B cell (primary cell): Measurements from ENCODE around the gene TP53AIP1. TPM values are rescaled to one million over a fixed set of nuclear protein-coding genes. Genes with fewer than 3 reads are reported as not detected.

Experiments used
- ATAC-seq: fragments of 200-7000 bp; cut with Tn5 transposase; one replicate; pipeline ENCODE4 v1.10.0; 2021; ENCODE audit warnings: low read depth, mild to moderate bottlenecking, moderate number of reproducible peaks, moderate library complexity
- CTCF ChIA-PET: fragments of 350-600 bp; sonication (Branson Sonifier 250); formaldehyde crosslinking; loops from one replicate; lab custom pipeline; 2021; ENCODE audit warnings: antibody characterized with exemption, inconsistent platforms; lab: Charles Lee
- POLR2A ChIA-PET: fragments of 350-600 bp; sonication (Branson Sonifier 250); formaldehyde crosslinking; loops from one replicate; lab custom pipeline; 2021; ENCODE audit warnings: antibody characterized with exemption; lab: Charles Lee
- DNase-seq: peaks from one replicate; pipeline ENCODE4 v3.0.0; 2013
- H2AFZ ChIP-seq: 2 replicates; pipeline ENCODE4 v1.6.1; 2012; ENCODE audit warnings: mild to moderate bottlenecking, low read depth, low read length; ENCODE audit not compliant: insufficient read depth, poor library complexity, severe bottlenecking
- H3K27ac ChIP-seq, 2 donors: 1 replicate in 1 of 2; 2 replicates in 1 of 2; pipeline ENCODE4 v1.5.1; 2012 to 2013; ENCODE audit warnings: low read length in 2 of 2, mild to moderate bottlenecking in 2 of 2, moderate library complexity in 1 of 2
- H3K27me3 ChIP-seq, 4 experiments: fragments of 200-600 bp in 1 of 4; sonication (generic) in 1 of 4; replicated peaks in 1 of 4; 1 replicate in 2 of 4; 2 replicates in 2 of 4; pipeline versions ENCODE4 v1.6.1 to v1.7.0; 2013 to 2016; ENCODE audit warnings: low read length in 3 of 4, mild to moderate bottlenecking in 2 of 4, mixed read lengths in 1 of 4, moderate library complexity in 1 of 4; ENCODE audit not compliant: insufficient read depth in 4 of 4, control insufficient read depth in 3 of 4; ENCODE audit errors: control extremely low read depth in 1 of 4
- H3K36me3 ChIP-seq, 2 experiments: replicated peaks in 1 of 2; 1 replicate in 1 of 2; 2 replicates in 1 of 2; pipeline versions ENCODE4 v1.6.1 to v1.7.1; 2013; ENCODE audit warnings: low read length in 1 of 2; ENCODE audit not compliant: insufficient read depth in 2 of 2, control insufficient read depth in 1 of 2; ENCODE audit errors: control extremely low read depth in 1 of 2, extremely low read depth in 1 of 2
- H3K4me1 ChIP-seq, 2 donors: fragments of 200-600 bp in 1 of 2; sonication (generic) in 1 of 2; 1 replicate in 1 of 2; 2 replicates in 1 of 2; pipeline versions ENCODE4 v1.5.1 to v1.6.1; 2013 to 2017; ENCODE audit warnings: low read length in 2 of 2; ENCODE audit not compliant: control insufficient read depth in 2 of 2, insufficient read depth in 2 of 2
- H3K4me2 ChIP-seq: replicated peaks from 2 replicates; pipeline ENCODE3; 2012; ENCODE audit warnings: mild to moderate bottlenecking, low read depth, low read length; ENCODE audit not compliant: poor library complexity, severe bottlenecking
- H3K4me3 ChIP-seq, 5 experiments: fragments of 200-600 bp in 1 of 5; sonication (generic) in 1 of 5; 1 replicate in 3 of 5; 2 replicates in 2 of 5; pipeline versions ENCODE4 v1.5.1 to v1.7.0; 2011 to 2016; ENCODE audit warnings: low read length in 4 of 5, mild to moderate bottlenecking in 4 of 5, low read depth in 2 of 5, control low read depth in 1 of 5, moderate library complexity in 1 of 5; ENCODE audit not compliant: insufficient read depth in 1 of 5; ENCODE audit errors: control extremely low read depth in 1 of 5, extremely low read depth in 1 of 5
- H3K79me2 ChIP-seq: fragments of 200-600 bp; sonication (generic); one replicate; pipeline ENCODE4 v1.6.0; 2016; ENCODE audit warnings: low read length; ENCODE audit not compliant: control insufficient read depth, insufficient read depth
- H3K9ac ChIP-seq: fragments of 200-600 bp; sonication (generic); 2 replicates; pipeline ENCODE4 v1.6.1; 2017; ENCODE audit warnings: mild to moderate bottlenecking, low read length, moderate library complexity
- H3K9me3 ChIP-seq, 3 donors: one replicate each; pipeline versions ENCODE4 v1.6.1 to v1.7.1; 2013; ENCODE audit warnings: low read length in 2 of 3; ENCODE audit not compliant: control insufficient read depth in 2 of 3, insufficient read depth in 1 of 3; ENCODE audit errors: control extremely low read depth in 1 of 3
- H4K20me1 ChIP-seq: 2 replicates; pipeline ENCODE4 v1.6.0; 2012; ENCODE audit warnings: mild to moderate bottlenecking, low read length; ENCODE audit not compliant: insufficient read depth, control insufficient read depth, poor library complexity, severe bottlenecking
- H3K27ac Mint-ChIP-seq: one replicate; pipeline ENCODE4 v1.8.0; 2021; ENCODE audit warnings: mixed read lengths
- H3K27me3 Mint-ChIP-seq: one replicate; pipeline ENCODE4 v1.8.0; 2021; ENCODE audit warnings: mixed read lengths
- H3K4me1 Mint-ChIP-seq: one replicate; pipeline ENCODE4 v1.8.0; 2021; ENCODE audit warnings: mixed read lengths
- H3K4me3 Mint-ChIP-seq: one replicate; pipeline ENCODE4 v1.8.0; 2021; ENCODE audit warnings: mixed read lengths
- H3K9me3 Mint-ChIP-seq: one replicate; pipeline ENCODE4 v1.8.0; 2022; ENCODE audit warnings: mixed read lengths; ENCODE audit not compliant: insufficient read depth
- EZH2 ChIP-seq: IDR thresholded peaks from 2 replicates; pipeline ENCODE4 v1.6.1; 2012; ENCODE audit warnings: borderline replicate concordance, low read depth, mild to moderate bottlenecking, moderate library complexity, low read length; ENCODE audit not compliant: insufficient read depth, poor library complexity, severe bottlenecking
- WGBS: methylation state at CpG from one replicate; pipeline ENCODE4 v1.1.5; 2013; ENCODE audit warnings: missing lambda C conversion rate; ENCODE audit not compliant: insufficient coverage; 5-methylcytosine and 5-hydroxymethylcytosine counted together
- intact Hi-C: fragments of 100-400 bp; cut with micrococcal nuclease; formaldehyde crosslinking; loops from one replicate; pipeline ENCODE4 v1.10.0; 2022
- polyA plus RNA-seq: library from polyadenylated mRNA; depleted of rRNA; stranded (reverse); fragments of >200 nt; gene quantifications from 2 replicates; pipeline ENCODE4 v1.2.3, GENCODE V29; 2012
- total RNA-seq, 2 donors: library from RNA; stranded (reverse); fragments of 120-200 nt in 1 of 2; gene quantifications; 1 replicate in 1 of 2; 2 replicates in 1 of 2; pipeline versions ENCODE4 v1.2.3 to v1.2.4, GENCODE V29; 2013 to 2022
- TF ChIP-seq, protein P1 (sequence below): fragments of 200-600 bp; IDR thresholded peaks from one replicate; pipeline ENCODE4 v1.8.0; 2022; ENCODE audit warnings: antibody characterized with exemption, mild to moderate bottlenecking

The TP53AIP1 gene
- total and polyA plus RNA-seq, 2 donors (not counting 1 experiment from before 2014, with no cell fraction given): 0.04 to 0.12 TPM

DNA sequence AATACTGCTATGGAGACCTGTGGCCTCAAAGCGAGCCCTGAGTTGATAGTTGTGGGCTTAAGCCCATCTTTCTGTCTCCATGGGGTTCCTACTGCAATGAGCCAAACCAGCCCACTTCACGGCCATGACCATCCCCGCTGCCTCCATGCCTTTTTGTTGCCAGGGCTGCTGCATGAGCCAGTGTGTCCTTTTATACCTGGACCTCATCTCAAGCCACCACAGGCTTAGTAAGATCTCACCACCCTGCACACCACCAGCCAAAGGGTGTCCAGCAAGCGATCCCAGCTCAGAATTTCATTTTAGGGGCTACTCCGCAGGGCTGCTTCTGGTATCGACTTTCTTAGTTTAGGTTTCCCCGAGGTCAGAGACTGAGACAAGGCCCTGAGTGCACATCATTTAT, 8.3 kb downstream of the TP53AIP1 start:
- H2AFZ ChIP-seq: no peak overlapping the region
- no peak overlapping the region for H3K4me3 ChIP-seq
- no peaks in the 10 kb centered on the region for H4K20me1 ChIP-seq
- H3K4me1 Mint-ChIP-seq: peaks cover 3% of the 10 kb centered on the region
- intact Hi-C loops: no loop called here
- no peak overlapping the region for H3K27ac ChIP-seq
- ChIA-PET POLR2A (no interaction called here), CTCF (interaction anchor here (0.9 to 1.5 kb wide), 2 partner anchors 22 to 62 kb away, joined by 3 to 4 read pairs; no protein-coding TSS in a partner anchor)
- H3K9ac ChIP-seq: no peak overlapping the region
- no peak overlapping the region for H3K27ac Mint-ChIP-seq
- H3K4me2 ChIP-seq: no peak overlapping the region
- no peaks in the 10 kb centered on the region for H3K4me1 ChIP-seq
- TF ChIP-seq, protein P1, sequence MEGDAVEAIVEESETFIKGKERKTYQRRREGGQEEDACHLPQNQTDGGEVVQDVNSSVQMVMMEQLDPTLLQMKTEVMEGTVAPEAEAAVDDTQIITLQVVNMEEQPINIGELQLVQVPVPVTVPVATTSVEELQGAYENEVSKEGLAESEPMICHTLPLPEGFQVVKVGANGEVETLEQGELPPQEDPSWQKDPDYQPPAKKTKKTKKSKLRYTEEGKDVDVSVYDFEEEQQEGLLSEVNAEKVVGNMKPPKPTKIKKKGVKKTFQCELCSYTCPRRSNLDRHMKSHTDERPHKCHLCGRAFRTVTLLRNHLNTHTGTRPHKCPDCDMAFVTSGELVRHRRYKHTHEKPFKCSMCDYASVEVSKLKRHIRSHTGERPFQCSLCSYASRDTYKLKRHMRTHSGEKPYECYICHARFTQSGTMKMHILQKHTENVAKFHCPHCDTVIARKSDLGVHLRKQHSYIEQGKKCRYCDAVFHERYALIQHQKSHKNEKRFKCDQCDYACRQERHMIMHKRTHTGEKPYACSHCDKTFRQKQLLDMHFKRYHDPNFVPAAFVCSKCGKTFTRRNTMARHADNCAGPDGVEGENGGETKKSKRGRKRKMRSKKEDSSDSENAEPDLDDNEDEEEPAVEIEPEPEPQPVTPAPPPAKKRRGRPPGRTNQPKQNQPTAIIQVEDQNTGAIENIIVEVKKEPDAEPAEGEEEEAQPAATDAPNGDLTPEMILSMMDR: no peak
- TF ChIP-seq EZH2: no peak
- no peak overlapping the region for H3K4me3 Mint-ChIP-seq
- no peaks in the 10 kb centered on the region for H3K9me3 Mint-ChIP-seq
- H3K27me3 ChIP-seq: peaks cover 0 to 27% (median 0%) of the 10 kb centered on the region in 4 experiments
- WGBS: 90% methylated on average over 7 of the region's 7 CpGs
- H3K79me2 ChIP-seq: no peaks in the 10 kb centered on the region
- H3K27me3 Mint-ChIP-seq: peaks cover 29% of the 10 kb centered on the region
- DNase-seq (no peak), ATAC-seq (no peak)
- peaks cover 0 to 16% (median 0%) of the 10 kb centered on the region in 3 donors for H3K9me3 ChIP-seq
- H3K36me3 ChIP-seq: no peaks in the 10 kb centered on the region

DNA sequence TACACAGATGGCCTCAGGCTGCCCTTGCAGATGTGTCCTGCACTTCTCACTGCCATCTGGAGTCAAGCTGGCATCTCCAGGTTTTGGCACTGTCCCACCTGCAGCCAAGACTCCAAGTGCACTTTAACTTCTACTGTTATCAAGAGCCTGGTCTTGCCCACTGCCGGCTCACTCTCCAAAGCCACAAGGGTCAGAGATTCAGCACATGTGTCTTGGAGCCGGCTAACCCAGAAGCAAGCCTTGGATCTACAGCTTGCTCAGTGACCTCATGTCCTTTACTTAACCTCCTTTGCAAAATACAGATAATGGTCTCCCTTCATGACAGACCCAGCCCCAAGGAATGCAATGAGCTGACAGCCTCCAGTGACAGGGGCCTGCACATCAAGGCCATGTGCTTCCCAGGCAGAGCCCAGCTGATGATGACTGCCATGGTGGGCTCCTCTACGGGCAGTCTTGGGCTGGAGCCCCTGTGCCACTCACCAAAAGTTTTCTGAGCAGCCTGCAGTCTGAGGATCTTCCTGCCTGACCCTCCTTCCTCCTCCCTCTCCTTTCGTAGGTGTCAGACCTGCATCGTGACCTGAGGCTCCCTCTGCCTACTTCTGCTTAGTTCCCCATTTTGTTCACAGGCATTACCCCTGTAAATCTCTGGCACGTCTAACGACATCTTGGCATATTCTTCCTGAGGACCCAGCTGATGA, 9.0 kb downstream of the TP53AIP1 start:
- H3K4me3 ChIP-seq: no peak overlapping the region
- TF ChIP-seq EZH2: no peak
- TF ChIP-seq, protein P1: no peak
- no peak overlapping the region for H3K9ac ChIP-seq
- no peaks in the 10 kb centered on the region for H3K36me3 ChIP-seq
- peaks cover 24% of the 10 kb centered on the region for H3K27me3 Mint-ChIP-seq
- CTCF ChIA-PET: interaction anchor here (0.9 to 1.5 kb wide), 2 partner anchors 23 to 61 kb away, joined by 3 to 4 read pairs; no protein-coding TSS in a partner anchor
- no peak overlapping the region for H2AFZ ChIP-seq
- no peak for DNase-seq
- peaks cover under 1 to 2% of the 10 kb centered on the region in 2 donors for H3K4me1 ChIP-seq
- no peak overlapping the region for H3K27ac ChIP-seq
- intact Hi-C loops: no loop called here
- POLR2A ChIA-PET: no interaction called here
- H3K9me3 ChIP-seq: peaks cover 0 to 16% (median 0%) of the 10 kb centered on the region in 3 donors
- H4K20me1 ChIP-seq: no peaks in the 10 kb centered on the region
- H3K4me3 Mint-ChIP-seq: no peak overlapping the region
- 86% methylated on average over 7 of the region's 7 CpGs for WGBS
- ATAC-seq: no peak
- peaks cover 7% of the 10 kb centered on the region for H3K4me1 Mint-ChIP-seq
- H3K79me2 ChIP-seq: no peaks in the 10 kb centered on the region
- H3K27ac Mint-ChIP-seq: no peak overlapping the region
- no peaks in the 10 kb centered on the region for H3K9me3 Mint-ChIP-seq
- H3K27me3 ChIP-seq: peaks cover 0 to 24% (median 0%) of the 10 kb centered on the region in 4 experiments
- H3K4me2 ChIP-seq: no peak overlapping the region
